OCI-M2 (cell line): ENCODE data around the gene PYDC1.
"Not testable (repeated sequence)": the region's sequence is repeated elsewhere in the genome, so short reads cannot be mapped to it uniquely, and the experiment has no call there.

Experiments
- DNase-seq: peaks from one replicate; lab custom pipeline; 2025; ENCODE audit not compliant: unreplicated experiment; lab: John Stamatoyannopoulos, UW

Gene PYDC1

DNA sequence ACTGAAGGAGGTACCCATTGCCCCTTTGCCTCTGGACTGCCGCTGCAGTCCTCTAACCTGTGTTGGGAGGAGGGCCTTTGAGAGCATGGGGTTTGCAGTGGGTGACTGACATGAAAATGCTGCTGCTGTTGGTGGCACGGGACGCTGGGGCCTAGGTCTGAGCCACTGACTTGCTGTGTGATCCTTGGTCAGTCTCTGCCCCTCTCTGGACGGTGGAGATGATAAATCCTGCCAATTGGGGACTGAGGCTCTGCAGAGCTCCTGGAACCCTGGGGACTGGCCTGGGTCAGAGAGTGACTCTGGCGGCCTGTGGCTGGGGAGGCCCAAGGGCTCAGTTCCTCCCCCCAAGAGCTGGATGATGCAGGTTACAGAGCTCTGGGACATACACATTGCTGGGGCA is 6.1 kb upstream of the PYDC1 start:
- no peak for DNase-seq

- no peak for DNase-seq
These were observed 4.6 kb upstream of the PYDC1 start for GRCh38 chr16:31221357-31222160.

GRCh38 chr16:31219154-31219741 is 2.3 kb upstream of the PYDC1 start:
- no peak for DNase-seq

DNA sequence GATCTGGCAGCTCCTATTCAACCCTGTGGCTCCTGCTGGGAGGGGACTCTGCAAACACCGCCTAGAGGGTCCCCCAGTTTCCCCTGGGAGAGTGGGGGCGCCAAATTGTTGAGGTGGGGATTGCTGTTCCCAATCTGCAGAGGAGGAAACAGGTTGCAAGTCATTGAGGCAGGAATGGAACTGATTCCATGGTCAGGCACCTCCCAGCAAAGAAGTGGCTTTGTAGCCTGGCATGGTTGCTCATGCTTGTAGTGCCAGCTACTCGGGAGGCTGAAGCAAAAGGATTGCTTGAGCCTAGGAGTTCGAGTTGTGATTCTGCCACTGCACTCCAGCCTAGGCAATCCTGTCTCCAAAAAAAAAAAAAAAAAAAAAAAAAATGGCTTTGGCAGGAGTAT is 198 bp upstream of the PYDC1 start:
- no peak for DNase-seq

DNA sequence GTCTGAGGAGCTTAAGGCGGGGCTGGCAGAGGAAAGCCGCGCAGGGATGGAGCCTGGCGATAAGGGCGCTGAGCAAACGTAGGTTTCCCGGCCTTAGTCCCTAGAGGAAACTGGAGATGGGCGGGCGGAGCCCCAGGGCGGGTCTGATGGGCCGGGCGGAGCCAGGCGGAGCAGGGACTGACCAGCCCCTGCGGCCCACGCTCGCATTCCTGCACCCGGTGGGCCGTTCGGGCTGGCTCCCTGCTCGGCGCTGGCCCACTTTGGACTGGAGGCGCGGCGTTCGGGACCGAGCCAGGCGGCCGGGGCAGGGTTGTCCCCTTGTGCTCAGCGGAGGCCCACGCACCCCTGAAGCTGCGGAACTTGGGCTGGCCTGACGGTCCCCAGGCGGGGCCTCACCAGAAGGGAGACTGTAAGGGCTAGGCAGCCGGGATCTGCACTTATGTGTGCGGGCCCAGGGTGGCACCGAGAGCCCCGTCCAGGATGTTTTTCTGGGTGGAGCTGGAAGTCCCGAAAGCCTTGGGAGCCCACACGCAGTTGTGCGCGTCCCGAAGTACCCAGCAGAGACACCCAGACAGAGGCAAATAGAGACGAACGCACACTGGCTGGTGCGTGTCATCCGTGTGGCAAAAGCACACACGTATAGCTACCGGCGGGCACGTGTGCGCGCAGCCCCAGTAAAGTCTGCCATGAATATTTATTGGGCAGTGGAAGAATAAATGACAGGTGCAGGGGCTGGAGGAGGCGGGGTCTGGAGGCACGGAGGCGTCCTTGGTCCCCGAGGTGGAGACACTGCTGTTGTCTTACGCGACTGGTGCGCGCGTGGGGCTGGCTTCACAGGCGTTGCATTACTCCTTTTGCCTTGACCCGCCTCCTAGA is 1.4 kb downstream of the PYDC1 start:
- no peak for DNase-seq

- DNase-seq = no peak
These were observed 2.1 kb downstream of the PYDC1 start for GRCh38 chr16:31214708-31215286.

DNA sequence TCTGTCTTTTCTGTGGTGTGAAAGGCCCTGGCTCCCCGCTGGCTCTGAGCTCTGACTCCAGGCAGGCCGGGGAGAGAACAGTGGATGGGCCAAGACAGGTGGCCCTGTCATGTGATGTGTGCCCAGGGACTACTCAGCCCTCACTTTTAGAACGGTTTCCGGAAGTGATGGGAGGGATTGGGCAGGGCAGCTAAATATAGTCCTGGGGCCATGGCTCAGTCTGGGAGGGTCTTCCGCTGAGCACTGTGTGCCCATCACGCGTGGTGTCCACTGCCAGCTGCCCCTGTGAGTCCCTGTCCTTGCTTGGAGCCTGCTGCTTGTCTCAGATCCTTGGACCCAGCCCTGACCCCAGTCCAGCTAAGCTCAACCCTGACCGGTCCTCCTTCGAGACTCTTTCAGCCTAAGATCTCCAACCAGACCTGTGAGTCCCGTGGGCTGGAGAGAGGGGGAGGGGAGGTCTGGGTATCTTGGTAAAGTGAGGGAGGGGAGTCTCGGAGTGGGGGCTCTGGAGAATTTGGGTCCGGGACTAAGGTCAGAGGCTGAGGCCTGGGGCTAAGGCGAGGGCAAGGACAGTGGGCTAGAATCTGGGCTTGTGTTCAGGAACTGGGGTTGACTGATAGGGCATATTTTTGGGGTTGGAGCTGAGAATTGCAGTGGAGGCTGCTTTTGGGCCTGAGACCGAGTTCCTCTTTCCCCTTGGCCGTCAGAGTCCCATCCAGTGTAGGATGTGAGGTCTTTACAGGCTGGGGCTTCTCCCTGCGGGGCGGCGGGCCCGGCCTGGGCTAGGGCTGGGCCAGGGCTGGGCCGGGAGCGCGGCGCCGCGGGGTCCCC is 2.8 kb downstream of the PYDC1 start, which contains the start of gene TRIM72:
Gene TRIM72 (plus strand): TSS at position 243 of the 831 bp plus-strand sequence. CDS start 620 bp downstream, outside the sequence.
- no peak for DNase-seq

- DNase-seq = no peak
These were observed 3.6 kb downstream of the PYDC1 start for GRCh38 chr16:31213342-31213741.

- DNase-seq = no peak
These were observed 10.2 kb downstream of the PYDC1 start for GRCh38 chr16:31206776-31207175.

- DNase-seq = no peak
These were observed 11.9 kb downstream of the PYDC1 start for GRCh38 chr16:31204871-31205666.

DNA sequence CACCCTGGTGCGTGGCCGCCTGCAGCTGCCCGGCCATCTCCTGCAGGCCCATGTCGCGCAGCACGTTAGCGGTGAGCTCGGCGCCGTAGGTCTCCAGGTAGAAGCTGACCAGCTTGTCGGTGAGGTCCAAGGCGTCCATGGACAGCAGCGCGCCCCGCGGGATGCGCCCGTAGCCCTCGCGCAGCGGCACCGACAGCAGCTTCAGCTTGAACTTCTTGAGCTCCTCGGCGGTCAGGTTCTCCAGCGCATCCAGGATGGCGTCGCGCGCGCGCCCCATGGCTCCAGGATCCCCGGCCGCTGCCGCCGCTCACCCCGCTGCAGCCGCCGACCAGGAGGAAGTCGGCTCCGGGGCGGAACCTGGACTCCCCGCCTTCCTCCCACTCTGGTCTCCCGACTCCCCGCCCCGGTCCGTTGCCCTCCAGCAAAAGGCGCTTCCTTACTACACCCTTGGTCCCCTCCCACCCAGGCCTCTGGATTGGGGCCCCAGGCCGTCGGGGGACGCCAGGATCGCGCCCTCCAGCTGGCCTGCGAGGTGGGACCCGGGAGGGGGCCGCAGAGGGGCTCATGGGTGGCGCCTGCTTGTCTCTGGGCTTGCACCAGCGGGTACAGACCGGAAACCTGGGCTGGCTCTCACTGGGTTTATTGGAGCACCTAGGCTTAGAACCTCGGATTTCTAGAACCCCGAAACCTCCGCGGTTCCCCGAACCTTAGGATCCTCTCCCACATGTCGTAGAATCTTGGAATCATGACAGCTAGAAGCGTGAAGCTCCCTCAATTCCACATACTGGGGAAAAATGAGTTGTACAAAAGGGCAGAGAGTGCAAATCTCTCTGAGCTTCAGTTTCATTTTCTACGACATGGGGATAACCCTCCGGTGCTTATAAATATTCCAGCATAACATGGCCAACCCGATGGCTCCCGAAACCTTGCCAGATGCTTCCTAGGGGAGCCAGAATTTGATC is 14.2 kb downstream of the PYDC1 start, which contains the start of gene PYCARD:
Gene PYCARD (minus strand): TSS at position 347 of the 962 bp plus-strand sequence. CDS start 70 bp downstream, at position 277.
- no peak for DNase-seq

- no peak for DNase-seq
These were observed 15.1 kb downstream of the PYDC1 start for GRCh38 chr16:31201582-31202413.

- DNase-seq = no peak
These were observed 15.9 kb downstream of the PYDC1 start for GRCh38 chr16:31200821-31201568.

GRCh38 chr16:31200111-31200510 is 16.8 kb downstream of the PYDC1 start:
- not testable (repeated sequence) for DNase-seq

DNA sequence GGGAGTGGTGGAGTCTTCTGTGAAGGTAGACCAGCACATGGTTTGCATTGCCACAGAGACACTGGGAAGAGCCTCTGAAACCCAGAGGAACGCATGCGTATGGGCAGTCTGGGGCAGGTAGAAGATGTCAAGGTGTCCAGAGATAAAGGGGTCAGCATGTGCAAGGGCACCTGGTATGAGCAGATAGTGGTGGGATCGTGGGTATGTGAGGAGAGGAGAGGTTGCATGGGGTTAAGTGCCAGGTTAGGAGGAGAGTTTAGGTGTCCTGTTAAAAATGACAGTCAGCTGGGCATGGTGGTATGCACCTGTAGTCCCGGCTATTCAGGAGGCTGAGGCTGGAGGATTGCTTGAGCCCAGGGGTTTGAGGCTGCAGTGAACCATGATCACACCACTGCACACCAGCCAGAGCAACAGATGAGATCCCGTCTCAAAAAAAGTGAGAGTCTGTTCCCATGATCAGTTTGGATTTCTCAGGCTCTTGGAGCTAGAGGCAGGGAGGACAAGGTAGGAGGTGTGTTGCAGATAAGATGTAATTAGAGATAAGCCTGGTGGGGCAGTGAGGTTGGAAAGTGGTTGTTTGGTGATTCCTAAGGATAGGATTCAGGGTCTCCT is 17.4 kb downstream of the PYDC1 start:
- DNase-seq = no peak

DNA sequence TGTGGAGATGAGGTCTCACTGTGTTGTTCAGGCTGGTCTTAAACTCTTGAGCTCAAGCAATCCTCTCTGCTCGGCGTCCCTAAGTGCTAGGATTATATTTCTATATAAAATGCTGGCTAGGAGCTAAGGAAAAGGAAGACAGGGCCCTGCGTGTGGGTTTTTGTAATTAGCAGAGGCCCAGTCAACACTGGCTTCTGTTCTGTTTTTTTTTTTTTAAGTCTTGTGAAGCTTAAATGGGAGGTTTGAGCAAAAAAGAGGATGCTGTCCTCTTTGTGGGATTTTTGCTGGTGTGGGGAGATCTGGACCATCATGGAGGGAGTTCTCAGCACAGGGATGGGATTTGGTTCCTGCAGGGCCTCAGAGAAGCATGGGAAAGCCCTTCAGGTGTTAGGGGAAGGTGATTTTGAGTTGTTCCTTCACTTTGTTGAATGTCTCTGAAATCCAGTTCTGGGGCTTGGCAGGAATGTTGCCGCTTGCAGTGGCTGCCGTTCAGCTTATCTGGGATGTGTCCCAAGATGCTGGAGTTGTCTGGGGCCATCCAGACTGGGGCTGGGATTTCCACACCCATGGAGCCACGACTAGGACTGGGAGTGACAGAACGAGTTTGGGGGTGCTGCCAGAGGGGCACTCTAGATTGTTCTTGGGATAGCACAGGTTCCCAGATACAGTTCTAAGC is 18.6 kb downstream of the PYDC1 start:
- DNase-seq = no peak
